CD14-positive monocyte (primary cell): ENCODE measurements around the gene ZNF891. TPM values are rescaled to one million over a fixed set of nuclear protein-coding genes. Genes with fewer than 3 reads are reported as not detected.

Experiments
- DNase-seq, 3 donors: peaks; one replicate each; pipeline ENCODE4 v3.0.0-alpha.2; 2011 to 2022
- H2AFZ ChIP-seq: 2 replicates; pipeline ENCODE4 v1.6.0; 2012; ENCODE audit warnings: mild to moderate bottlenecking, low read depth, low read length, inconsistent platforms; ENCODE audit not compliant: insufficient read depth, poor library complexity, severe bottlenecking
- H3K27ac ChIP-seq, 2 donors: 1 replicate in 1 of 2; 2 replicates in 1 of 2; pipeline ENCODE4 v1.5.1; 2012 to 2013; ENCODE audit warnings: low read length in 2 of 2, control low read depth in 1 of 2, inconsistent platforms in 1 of 2, low read depth in 1 of 2, mild to moderate bottlenecking in 1 of 2
- H3K27me3 ChIP-seq, 2 donors: one replicate each; pipeline versions ENCODE4 v1.6.0 to v1.6.1; 2011 to 2013; ENCODE audit warnings: low read length in 2 of 2; ENCODE audit not compliant: control insufficient read depth in 2 of 2, insufficient read depth in 2 of 2
- H3K36me3 ChIP-seq, 2 donors: replicated peaks in 1 of 2; 1 replicate in 1 of 2; 2 replicates in 1 of 2; pipeline versions ENCODE4 v1.5.1 to v1.6.1; 2012 to 2013; ENCODE audit warnings: low read length in 2 of 2, control low read depth in 1 of 2, inconsistent platforms in 1 of 2, mild to moderate bottlenecking in 1 of 2; ENCODE audit not compliant: insufficient read depth in 2 of 2, control insufficient read depth in 1 of 2
- H3K4me1 ChIP-seq, 2 donors: 1 replicate in 1 of 2; 2 replicates in 1 of 2; pipeline versions ENCODE4 v1.5.1 to v1.6.1; 2012 to 2013; ENCODE audit warnings: low read length in 2 of 2, control low read depth in 1 of 2, inconsistent platforms in 1 of 2, mild to moderate bottlenecking in 1 of 2, moderate library complexity in 1 of 2; ENCODE audit not compliant: insufficient read depth in 2 of 2, control insufficient read depth in 1 of 2
- H3K4me2 ChIP-seq: replicated peaks from 2 replicates; pipeline ENCODE3; 2012; ENCODE audit warnings: low read length, moderate library complexity, mild to moderate bottlenecking; ENCODE audit not compliant: poor library complexity, severe bottlenecking; ENCODE audit errors: extremely low read depth
- H3K4me3 ChIP-seq, 3 experiments: fragments of 200-600 bp in 1 of 3; sonication (generic) in 1 of 3; replicated peaks in 1 of 3; 1 replicate in 2 of 3; 2 replicates in 1 of 3; pipeline ENCODE4 v1.5.1; 2011 to 2013; ENCODE audit warnings: low read length in 3 of 3, mild to moderate bottlenecking in 3 of 3, control low read depth in 2 of 3, low read depth in 2 of 3, inconsistent platforms in 1 of 3, moderate library complexity in 1 of 3
- H3K79me2 ChIP-seq: 2 replicates; pipeline ENCODE4 v1.6.0; 2012; ENCODE audit warnings: mild to moderate bottlenecking, control low read depth, inconsistent platforms, low read length, moderate library complexity; ENCODE audit not compliant: insufficient read depth
- H3K9ac ChIP-seq: 2 replicates; pipeline ENCODE4 v1.6.0; 2017; ENCODE audit warnings: low read length, mild to moderate bottlenecking; ENCODE audit not compliant: insufficient read depth, poor library complexity, severe bottlenecking
- H3K9me3 ChIP-seq, 2 donors: replicated peaks in 1 of 2; 1 replicate in 1 of 2; 2 replicates in 1 of 2; pipeline versions ENCODE4 v1.5.1 to v1.6.1; 2012 to 2013; ENCODE audit warnings: low read length in 2 of 2, control low read depth in 1 of 2; ENCODE audit not compliant: control insufficient read depth in 1 of 2, insufficient read depth in 1 of 2
- H4K20me1 ChIP-seq: 2 replicates; pipeline ENCODE4 v1.6.0; 2012; ENCODE audit warnings: mild to moderate bottlenecking, low read length, control low read depth, moderate library complexity; ENCODE audit not compliant: insufficient read depth
- H3K27ac Mint-ChIP-seq, 7 donors: one replicate each; pipeline ENCODE4 v1.8.0; 2020; ENCODE audit warnings: mild to moderate bottlenecking in 7 of 7, mixed read lengths in 7 of 7, moderate library complexity in 6 of 7, inconsistent platforms in 2 of 7
- H3K27me3 Mint-ChIP-seq, 3 donors: one replicate each; pipeline ENCODE4 v1.8.0; 2021 to 2022; ENCODE audit warnings: low read depth in 3 of 3, mild to moderate bottlenecking in 3 of 3, mixed read lengths in 3 of 3, moderate library complexity in 3 of 3, inconsistent platforms in 1 of 3
- H3K36me3 Mint-ChIP-seq, 2 donors: one replicate each; pipeline ENCODE4 v1.8.0; 2020; ENCODE audit warnings: mixed read lengths in 2 of 2, inconsistent platforms in 1 of 2, mild to moderate bottlenecking in 1 of 2
- H3K4me1 Mint-ChIP-seq: one replicate; pipeline ENCODE4 v1.8.0; 2020; ENCODE audit warnings: mild to moderate bottlenecking, mixed read lengths
- H3K4me3 Mint-ChIP-seq, 2 donors: one replicate each; pipeline ENCODE4 v1.8.0; 2020; ENCODE audit warnings: mild to moderate bottlenecking in 2 of 2, mixed read lengths in 2 of 2, moderate library complexity in 1 of 2
- H3K9me3 Mint-ChIP-seq, 7 donors: one replicate each; pipeline ENCODE4 v1.8.0; 2020 to 2022; ENCODE audit warnings: mixed read lengths in 7 of 7, mild to moderate bottlenecking in 6 of 7, moderate library complexity in 6 of 7, inconsistent platforms in 2 of 7
- WGBS: methylation state at CpG from one replicate; pipeline ENCODE4 v1.1.5; 2013; ENCODE audit warnings: missing lambda C conversion rate; ENCODE audit not compliant: insufficient coverage; 5-methylcytosine and 5-hydroxymethylcytosine counted together
- intact Hi-C, 2 donors: fragments of 100-400 bp; cut with micrococcal nuclease; formaldehyde crosslinking; loops; one replicate each; pipeline versions ENCODE4 v1.15.0 to v1.15.1; 2023
- polyA plus RNA-seq, 3 donors: library from polyadenylated mRNA; depleted of rRNA in 1 of 3; unstranded in 2 of 3; stranded (reverse) in 1 of 3; fragments of 300-500 nt in 2 of 3; fragments of >200 nt in 1 of 3; fragmentation: Illumina TruSeq in 2 of 3; gene quantifications; 1 replicate in 2 of 3; 2 replicates in 1 of 3; pipeline ENCODE4 v1.2.3, GENCODE V29; 2012 to 2021
- TF ChIP-seq, protein P1 (sequence below): fragments of 200-600 bp; IDR thresholded peaks from one replicate; pipeline ENCODE4 v1.8.0; 2022; ENCODE audit warnings: antibody characterized with exemption, mild to moderate bottlenecking

ZNF891 gene
- polyA plus RNA-seq, 3 donors, result 0.08 to 0.45 (median 0.18) TPM

DNA sequence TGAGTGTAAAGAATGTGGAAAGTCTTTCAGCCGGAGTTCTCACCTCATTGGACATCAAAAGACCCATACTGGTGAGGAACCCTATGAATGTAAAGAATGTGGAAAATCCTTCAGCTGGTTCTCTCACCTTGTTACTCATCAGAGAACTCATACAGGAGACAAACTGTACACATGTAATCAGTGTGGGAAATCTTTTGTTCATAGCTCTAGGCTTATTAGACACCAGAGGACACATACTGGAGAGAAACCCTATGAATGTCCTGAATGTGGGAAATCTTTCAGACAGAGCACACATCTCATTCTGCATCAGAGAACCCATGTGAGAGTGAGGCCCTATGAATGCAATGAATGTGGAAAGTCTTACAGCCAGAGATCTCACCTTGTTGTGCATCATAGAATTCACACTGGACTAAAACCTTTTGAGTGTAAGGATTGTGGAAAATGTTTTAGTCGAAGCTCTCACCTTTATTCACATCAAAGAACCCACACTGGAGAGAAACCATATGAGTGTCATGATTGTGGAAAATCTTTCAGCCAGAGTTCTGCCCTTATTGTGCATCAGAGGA lies 26.1 kb upstream of the ZNF891 start:
- peaks cover 46 to 95% of the 10 kb centered on the region in 2 donors for H3K9me3 ChIP-seq

DNA sequence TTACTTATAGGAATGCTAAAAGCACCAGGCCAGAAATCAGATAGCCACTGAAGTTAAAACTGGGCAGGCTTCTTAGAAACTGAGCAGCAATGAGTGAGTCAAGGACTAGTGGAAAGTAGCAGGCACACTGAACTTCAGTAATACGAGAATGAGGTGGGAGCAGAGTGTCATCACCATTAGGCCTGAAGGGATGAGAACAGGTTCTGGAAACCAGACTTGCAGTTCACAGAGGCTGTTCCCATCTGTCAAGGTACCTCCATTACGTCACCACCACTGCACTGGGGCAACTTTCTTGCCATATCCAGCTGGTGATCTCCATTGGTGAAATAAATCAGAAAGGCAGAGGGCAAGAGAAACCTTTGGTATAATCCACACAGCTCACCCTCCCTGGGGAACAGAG lies 15.9 kb upstream of the ZNF891 start:
- no peaks in the 10 kb centered on the region for H4K20me1 ChIP-seq
- Mint-ChIP-seq H3K4me3 (no peak overlapping the region), H3K9me3 (peaks cover 38 to 95% (median 71%) of the 10 kb centered on the region in 7 donors), H3K36me3 (peaks cover 20 to 29% of the 10 kb centered on the region in 2 donors), H3K27me3 (peaks cover 0 to 1% (median 0%) of the 10 kb centered on the region in 3 donors), H3K4me1 (no peaks in the 10 kb centered on the region), H3K27ac (no peak overlapping the region)
- no peaks in the 10 kb centered on the region for H3K27me3 ChIP-seq
- H3K79me2 ChIP-seq, result no peaks in the 10 kb centered on the region
- H3K4me1 ChIP-seq, result no peaks in the 10 kb centered on the region
- DNase-seq, result no peak
- H3K9me3 ChIP-seq, result peaks cover 62 to 88% of the 10 kb centered on the region in 2 donors
- TF ChIP-seq, protein P1, sequence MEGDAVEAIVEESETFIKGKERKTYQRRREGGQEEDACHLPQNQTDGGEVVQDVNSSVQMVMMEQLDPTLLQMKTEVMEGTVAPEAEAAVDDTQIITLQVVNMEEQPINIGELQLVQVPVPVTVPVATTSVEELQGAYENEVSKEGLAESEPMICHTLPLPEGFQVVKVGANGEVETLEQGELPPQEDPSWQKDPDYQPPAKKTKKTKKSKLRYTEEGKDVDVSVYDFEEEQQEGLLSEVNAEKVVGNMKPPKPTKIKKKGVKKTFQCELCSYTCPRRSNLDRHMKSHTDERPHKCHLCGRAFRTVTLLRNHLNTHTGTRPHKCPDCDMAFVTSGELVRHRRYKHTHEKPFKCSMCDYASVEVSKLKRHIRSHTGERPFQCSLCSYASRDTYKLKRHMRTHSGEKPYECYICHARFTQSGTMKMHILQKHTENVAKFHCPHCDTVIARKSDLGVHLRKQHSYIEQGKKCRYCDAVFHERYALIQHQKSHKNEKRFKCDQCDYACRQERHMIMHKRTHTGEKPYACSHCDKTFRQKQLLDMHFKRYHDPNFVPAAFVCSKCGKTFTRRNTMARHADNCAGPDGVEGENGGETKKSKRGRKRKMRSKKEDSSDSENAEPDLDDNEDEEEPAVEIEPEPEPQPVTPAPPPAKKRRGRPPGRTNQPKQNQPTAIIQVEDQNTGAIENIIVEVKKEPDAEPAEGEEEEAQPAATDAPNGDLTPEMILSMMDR, result no peak
- intact Hi-C loops, result no loop called here
- H3K36me3 ChIP-seq, result peaks cover 0 to 30% of the 10 kb centered on the region in 2 donors
- H2AFZ ChIP-seq, result no peak overlapping the region
- WGBS, result 100% methylated on average over 1 of the region's 2 CpGs
- no peak overlapping the region for H3K4me2 ChIP-seq
- no peak overlapping the region for H3K9ac ChIP-seq
- H3K4me3 ChIP-seq, result no peak overlapping the region
- no peak overlapping the region for H3K27ac ChIP-seq

More for the DNA sequence above, 26.1 kb upstream of the ZNF891 start:
- Histone ChIP-seq H3K27me3 (no peaks in the 10 kb centered on the region), H3K9ac (no peak overlapping the region), H3K4me1 (no peaks in the 10 kb centered on the region), H2AFZ (no peak overlapping the region), H3K4me3 (peak overlapping the region in 1 of 3 experiments; percentile 2), H3K4me2 (no peak overlapping the region), H3K27ac (no peak overlapping the region), H4K20me1 (no peaks in the 10 kb centered on the region), H3K79me2 (no peaks in the 10 kb centered on the region), H3K36me3 (peaks cover 0 to 45% of the 10 kb centered on the region in 2 donors)
- no peak overlapping the region for H3K4me3 Mint-ChIP-seq
- no peak overlapping the region for H3K27ac Mint-ChIP-seq
- no peaks in the 10 kb centered on the region for H3K4me1 Mint-ChIP-seq
- intact Hi-C loops, result no loop called here
- no CpG with 5 or more reads among the region's 2 CpGs for WGBS
- TF ChIP-seq, protein P1, result no peak
- peaks cover 41 to 95% (median 85%) of the 10 kb centered on the region in 7 donors for H3K9me3 Mint-ChIP-seq
- no peak for DNase-seq
- peaks cover 0 to under 1% (median 0%) of the 10 kb centered on the region in 3 donors for H3K27me3 Mint-ChIP-seq
- peaks cover 27 to 37% of the 10 kb centered on the region in 2 donors for H3K36me3 Mint-ChIP-seq
